ENCODE data around the gene SCCPDH.

The SCCPDH gene

DNA sequence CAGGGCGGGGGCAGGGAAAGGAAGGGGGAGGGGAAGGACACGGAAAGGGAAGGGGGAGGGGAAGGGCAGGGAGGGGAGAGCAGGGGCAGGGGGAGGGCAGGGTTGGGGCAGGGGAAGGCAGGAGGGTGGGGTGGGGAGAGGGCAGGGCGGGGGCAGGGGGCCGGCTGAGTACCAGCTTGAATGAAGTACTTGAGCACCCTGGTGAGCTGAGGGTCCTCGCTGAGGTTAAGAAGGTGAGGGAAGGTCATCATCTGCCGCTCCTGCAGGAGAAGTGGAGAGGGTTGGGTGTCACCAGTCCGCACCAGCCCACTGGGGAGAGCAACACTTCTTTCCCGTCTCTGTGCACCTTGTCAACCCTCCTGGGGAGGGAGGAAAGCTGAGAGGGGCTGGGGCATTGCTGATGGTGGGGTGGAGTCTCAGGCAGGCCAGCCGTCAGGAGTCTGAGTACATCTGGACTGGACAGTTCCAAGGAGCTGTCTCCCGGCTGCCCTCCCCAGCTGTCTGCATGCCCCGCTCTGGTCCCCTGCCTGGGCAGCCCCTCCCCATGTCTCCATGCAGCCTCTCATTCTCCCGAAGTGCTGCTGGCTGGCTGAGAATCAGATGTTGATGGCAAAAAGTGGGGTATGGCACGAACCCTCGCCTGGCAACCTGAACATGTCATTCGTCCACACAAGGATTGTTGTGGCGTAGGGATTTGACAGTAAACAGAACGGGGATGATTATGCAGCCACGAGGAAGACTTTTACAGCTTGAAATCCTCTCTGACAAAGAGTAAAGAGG, 70.0 kb downstream of the SCCPDH start:
- TF ChIP-seq, protein P1, sequence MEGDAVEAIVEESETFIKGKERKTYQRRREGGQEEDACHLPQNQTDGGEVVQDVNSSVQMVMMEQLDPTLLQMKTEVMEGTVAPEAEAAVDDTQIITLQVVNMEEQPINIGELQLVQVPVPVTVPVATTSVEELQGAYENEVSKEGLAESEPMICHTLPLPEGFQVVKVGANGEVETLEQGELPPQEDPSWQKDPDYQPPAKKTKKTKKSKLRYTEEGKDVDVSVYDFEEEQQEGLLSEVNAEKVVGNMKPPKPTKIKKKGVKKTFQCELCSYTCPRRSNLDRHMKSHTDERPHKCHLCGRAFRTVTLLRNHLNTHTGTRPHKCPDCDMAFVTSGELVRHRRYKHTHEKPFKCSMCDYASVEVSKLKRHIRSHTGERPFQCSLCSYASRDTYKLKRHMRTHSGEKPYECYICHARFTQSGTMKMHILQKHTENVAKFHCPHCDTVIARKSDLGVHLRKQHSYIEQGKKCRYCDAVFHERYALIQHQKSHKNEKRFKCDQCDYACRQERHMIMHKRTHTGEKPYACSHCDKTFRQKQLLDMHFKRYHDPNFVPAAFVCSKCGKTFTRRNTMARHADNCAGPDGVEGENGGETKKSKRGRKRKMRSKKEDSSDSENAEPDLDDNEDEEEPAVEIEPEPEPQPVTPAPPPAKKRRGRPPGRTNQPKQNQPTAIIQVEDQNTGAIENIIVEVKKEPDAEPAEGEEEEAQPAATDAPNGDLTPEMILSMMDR (IDR thresholded peaks at IDR 0.05; ENCODE audit: insufficient read depth, low read depth, low read length, missing control alignments): no peak
- no peak for DNase-seq (ENCODE audit: low read depth)
- no peak overlapping the region for H3K4me3 ChIP-seq (ENCODE audit: low read depth, low read length)

DNA sequence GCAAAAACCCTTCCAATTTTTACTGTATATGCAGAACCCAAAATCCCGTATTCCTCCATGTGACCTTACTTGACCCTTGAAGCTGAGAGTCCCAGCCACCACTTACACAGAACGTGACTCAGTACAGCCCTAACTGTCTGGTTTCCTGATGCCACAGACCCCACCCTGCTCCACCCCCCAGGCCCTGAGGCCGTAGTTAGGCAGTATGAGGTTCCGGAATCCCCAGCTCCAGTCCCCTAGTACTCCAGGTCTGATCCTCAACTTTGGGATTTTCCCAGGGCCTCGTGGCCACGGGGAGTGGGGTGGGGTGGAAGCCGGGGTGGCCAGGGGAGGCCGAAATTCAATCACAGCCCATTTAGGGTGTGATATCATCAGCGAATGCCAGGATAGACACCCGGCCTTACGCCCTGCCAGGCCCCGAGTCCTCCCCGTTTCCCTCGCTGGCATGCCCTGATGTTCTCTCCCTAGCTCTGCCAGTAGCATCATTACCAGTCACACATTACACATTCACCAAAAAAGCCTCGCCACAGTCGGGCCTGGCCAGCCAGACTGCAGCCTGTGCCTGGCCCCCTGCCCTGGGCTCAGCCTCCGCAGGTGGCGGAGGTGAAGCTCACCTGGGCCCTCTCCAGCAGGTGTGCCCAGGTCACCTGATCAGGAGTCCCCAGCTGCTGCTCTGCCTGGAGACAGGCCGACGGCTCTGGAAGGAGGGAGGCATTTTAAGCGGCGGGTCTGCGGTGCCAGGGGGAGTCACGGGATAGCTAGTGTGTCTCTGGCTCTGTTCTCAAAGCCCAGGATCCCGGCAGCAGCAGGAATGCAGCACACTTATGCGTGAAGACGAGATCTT, 70.8 kb downstream of the SCCPDH start:
- H3K4me3 ChIP-seq (ENCODE audit: low read depth, low read length): no peak overlapping the region
- no peak for DNase-seq (ENCODE audit: low read depth)
- TF ChIP-seq, protein P1 (IDR thresholded peaks at IDR 0.05; ENCODE audit: insufficient read depth, low read depth, low read length, missing control alignments): no peak

- H3K4me3 ChIP-seq (ENCODE audit: low read depth, low read length): no peak overlapping the region
- TF ChIP-seq, protein P1 (IDR thresholded peaks at IDR 0.05; ENCODE audit: insufficient read depth, low read depth, low read length, missing control alignments): no peak
- DNase-seq (ENCODE audit: low read depth): no peak
These were observed 71.9 kb downstream of the SCCPDH start for GRCh38 chr1:246795906-246796694.

- no peak for DNase-seq (ENCODE audit: low read depth)
- no peak overlapping the region for H3K4me3 ChIP-seq (ENCODE audit: low read depth, low read length)
- TF ChIP-seq, protein P1 (IDR thresholded peaks at IDR 0.05; ENCODE audit: insufficient read depth, low read depth, low read length, missing control alignments): no peak
These were observed 72.9 kb downstream of the SCCPDH start for GRCh38 chr1:246797157-246797556.

GRCh38 chr1:246797597-246797996, 73.4 kb downstream of the SCCPDH start:
- H3K4me3 ChIP-seq (ENCODE audit: low read depth, low read length): no peak overlapping the region
- TF ChIP-seq, protein P1 (IDR thresholded peaks at IDR 0.05; ENCODE audit: insufficient read depth, low read depth, low read length, missing control alignments): no peak
- no peak for DNase-seq (ENCODE audit: low read depth)

DNA sequence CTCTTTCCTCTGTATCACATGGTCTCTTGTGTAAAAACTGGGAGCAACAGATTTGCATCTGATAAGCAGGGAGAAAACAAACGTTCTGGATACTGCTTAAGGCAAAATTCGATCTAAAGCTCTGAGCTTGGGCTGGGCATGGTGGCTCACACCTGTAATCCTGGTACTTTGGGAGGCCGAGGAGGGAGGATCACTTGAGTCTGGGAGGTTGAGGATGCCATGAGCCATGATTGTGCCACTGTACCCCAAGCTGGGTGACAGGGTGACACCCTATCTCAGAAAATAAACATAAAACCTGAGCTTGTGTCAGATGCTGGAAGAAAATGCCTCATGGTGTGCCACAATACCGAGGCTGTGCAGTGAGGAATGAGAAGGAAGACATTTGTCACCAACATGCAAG, 73.9 kb downstream of the SCCPDH start:
- TF ChIP-seq, protein P1 (IDR thresholded peaks at IDR 0.05; ENCODE audit: insufficient read depth, low read depth, low read length, missing control alignments): no peak
- DNase-seq (ENCODE audit: low read depth): no peak
- no peak overlapping the region for H3K4me3 ChIP-seq (ENCODE audit: low read depth, low read length)
